ENCODE measurements around the gene CNN3. TPM values are rescaled to one million over a fixed set of nuclear protein-coding genes. Genes with fewer than 3 reads are reported as not detected.

The CNN3 gene
- total and polyA plus RNA-seq, 3 donors from 2014 or later: 45.9 to 114 (median 61.4) TPM

- Histone ChIP-seq H3K9me3 (no peaks in the 10 kb centered on the region), H3K4me3 (no peak overlapping the region), H3K4me1 (no peaks in the 10 kb centered on the region), H3K27me3 (no peaks in the 10 kb centered on the region), H3K27ac (peak overlapping the region in 1 of 2 donors; percentile 16), H3K36me3 (ENCODE audit: low read depth, missing control alignments) (no peaks in the 10 kb centered on the region)
- TF ChIP-seq CTCF (IDR thresholded peaks at IDR 0.05) (no peak), POLR2A (IDR thresholded peaks at IDR 0.05) (no peak)
- intact Hi-C loops (cut with DNase I; ENCODE audit: low total_unique reads): no loop called here
- DNase-seq: no peak
- WGBS, 2 donors: 53 to 65% methylated on average over 1 of the region's 1 CpG
These were observed 27.2 kb downstream of the CNN3 start for GRCh38 chr1:94899756-94900155.

GRCh38 chr1:94898491-94899385 is 28.2 kb downstream of the CNN3 start:
- DNase-seq: no peak
- Histone ChIP-seq H3K4me1 (no peaks in the 10 kb centered on the region), H3K4me3 (no peak overlapping the region), H3K27ac (peak overlapping the region in 1 of 2 donors; percentile 16), H3K36me3 (ENCODE audit: low read depth, missing control alignments) (no peaks in the 10 kb centered on the region), H3K27me3 (no peaks in the 10 kb centered on the region), H3K9me3 (no peaks in the 10 kb centered on the region)
- no peak for TF ChIP-seq CTCF (IDR thresholded peaks at IDR 0.05)
- no peak for TF ChIP-seq POLR2A (IDR thresholded peaks at IDR 0.05)
- 62 to 78% methylated on average over 7 of the region's 7 CpGs for WGBS, 2 donors
- intact Hi-C loops (cut with DNase I; ENCODE audit: low total_unique reads): no loop called here

GRCh38 chr1:94895518-94895917 is 31.4 kb downstream of the CNN3 start:
- TF ChIP-seq POLR2A (IDR thresholded peaks at IDR 0.05): no peak
- no peak for TF ChIP-seq CTCF (IDR thresholded peaks at IDR 0.05)
- Histone ChIP-seq H3K9me3 (no peaks in the 10 kb centered on the region), H3K4me3 (no peak overlapping the region), H3K27me3 (no peaks in the 10 kb centered on the region), H3K4me1 (no peaks in the 10 kb centered on the region), H3K27ac (no peak overlapping the region), H3K36me3 (ENCODE audit: low read depth, missing control alignments) (no peaks in the 10 kb centered on the region)
- WGBS, 2 donors: 89 to 96% methylated on average over 1 of the region's 1 CpG
- DNase-seq: no peak
- intact Hi-C loops (cut with DNase I; ENCODE audit: low total_unique reads): no loop called here

- WGBS, 2 donors: 38 to 43% methylated on average over 4 of the region's 4 CpGs
- Histone ChIP-seq H3K4me1 (no peaks in the 10 kb centered on the region), H3K4me3 (no peak overlapping the region), H3K27ac (no peak overlapping the region), H3K36me3 (ENCODE audit: low read depth, missing control alignments) (no peaks in the 10 kb centered on the region), H3K9me3 (no peaks in the 10 kb centered on the region), H3K27me3 (no peaks in the 10 kb centered on the region)
- intact Hi-C loops (cut with DNase I; ENCODE audit: low total_unique reads): no loop called here
- TF ChIP-seq POLR2A (IDR thresholded peaks at IDR 0.05) (no peak), CTCF (IDR thresholded peaks at IDR 0.05) (no peak)
- DNase-seq: no peak
These were observed 32.3 kb downstream of the CNN3 start for GRCh38 chr1:94894630-94895029.
